Subcutaneous adipose tissue (tissue), 4 donors: ENCODE measurements around the gene TGM1. TPM values are rescaled to one million over a fixed set of nuclear protein-coding genes. Genes with fewer than 3 reads are reported as not detected.

Experiments
- total RNA-seq, 4 donors: library from RNA; depleted of rRNA; stranded (reverse); fragments of >200 nt; gene quantifications; one replicate each; pipeline ENCODE4 v1.1.0, GENCODE V29; 2016
- TF ChIP-seq, protein P1 (sequence below): fragments of 450-650 bp; IDR thresholded peaks from one replicate; pipeline ENCODE4 v1.5.1; 2016; ENCODE audit warnings: low read depth, mild to moderate bottlenecking, control low read depth, antibody characterized with exemption, moderate library complexity

Gene TGM1
- total RNA-seq, 4 donors from 2014 or later = 0.49 to 1.3 (median 0.85) TPM; not detected in 1

DNA sequence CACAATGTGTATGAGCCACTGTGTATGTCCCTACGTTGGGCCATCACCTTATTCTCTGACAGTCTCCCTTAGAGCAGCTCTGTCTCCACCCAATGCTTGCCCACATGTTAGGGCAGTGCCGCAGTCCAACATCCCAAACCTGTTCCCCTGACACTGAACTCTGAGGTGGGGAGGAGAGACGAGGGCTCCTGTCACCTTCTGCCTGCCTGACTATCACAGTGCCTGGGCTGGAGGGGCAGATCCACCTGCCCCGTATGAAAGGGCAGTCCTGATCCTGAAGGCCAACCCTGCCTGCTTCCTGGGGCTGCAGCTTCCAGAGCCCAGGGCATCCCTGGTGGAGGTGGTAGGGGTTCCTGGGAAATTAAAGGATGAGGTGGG lies 2.2 kb downstream of the TGM1 start:
- TF ChIP-seq, protein P1, sequence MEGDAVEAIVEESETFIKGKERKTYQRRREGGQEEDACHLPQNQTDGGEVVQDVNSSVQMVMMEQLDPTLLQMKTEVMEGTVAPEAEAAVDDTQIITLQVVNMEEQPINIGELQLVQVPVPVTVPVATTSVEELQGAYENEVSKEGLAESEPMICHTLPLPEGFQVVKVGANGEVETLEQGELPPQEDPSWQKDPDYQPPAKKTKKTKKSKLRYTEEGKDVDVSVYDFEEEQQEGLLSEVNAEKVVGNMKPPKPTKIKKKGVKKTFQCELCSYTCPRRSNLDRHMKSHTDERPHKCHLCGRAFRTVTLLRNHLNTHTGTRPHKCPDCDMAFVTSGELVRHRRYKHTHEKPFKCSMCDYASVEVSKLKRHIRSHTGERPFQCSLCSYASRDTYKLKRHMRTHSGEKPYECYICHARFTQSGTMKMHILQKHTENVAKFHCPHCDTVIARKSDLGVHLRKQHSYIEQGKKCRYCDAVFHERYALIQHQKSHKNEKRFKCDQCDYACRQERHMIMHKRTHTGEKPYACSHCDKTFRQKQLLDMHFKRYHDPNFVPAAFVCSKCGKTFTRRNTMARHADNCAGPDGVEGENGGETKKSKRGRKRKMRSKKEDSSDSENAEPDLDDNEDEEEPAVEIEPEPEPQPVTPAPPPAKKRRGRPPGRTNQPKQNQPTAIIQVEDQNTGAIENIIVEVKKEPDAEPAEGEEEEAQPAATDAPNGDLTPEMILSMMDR = no peak

DNA sequence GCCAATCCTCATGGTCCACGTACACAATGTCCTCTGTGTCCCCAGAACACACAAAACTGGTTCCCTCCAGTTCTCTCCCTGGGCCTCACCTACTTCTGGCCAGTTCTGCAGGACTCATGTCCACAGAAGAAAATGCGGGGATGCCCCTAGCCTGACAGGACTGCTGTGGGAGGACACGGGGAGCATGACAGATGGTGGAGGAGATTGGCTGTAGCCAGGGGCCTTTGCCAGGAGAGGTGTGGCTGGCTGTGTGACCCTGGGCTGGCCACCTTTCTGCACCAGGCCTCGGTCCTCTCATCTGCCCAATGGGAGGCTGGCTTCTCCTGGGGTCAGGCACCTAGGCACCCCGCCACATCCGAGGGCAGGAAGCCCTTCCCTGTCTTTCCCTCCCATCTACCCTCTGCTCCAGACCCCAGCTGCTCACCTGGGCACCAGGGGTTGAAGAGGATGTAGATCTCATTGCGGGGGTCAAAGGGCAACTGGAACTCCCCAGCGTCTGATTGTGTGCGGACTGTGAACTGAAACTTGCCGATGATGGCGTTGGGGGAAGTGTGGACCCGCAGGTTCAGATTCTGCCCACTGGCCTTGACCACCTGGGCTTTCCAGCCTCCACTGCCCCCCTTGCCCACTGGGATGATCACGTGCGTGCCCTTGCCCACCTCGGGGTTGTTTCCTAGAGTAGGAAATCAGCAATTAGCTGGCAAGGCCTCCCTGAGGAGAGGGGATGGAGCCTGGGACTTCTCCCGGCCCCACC lies 2.8 kb downstream of the TGM1 start:
- TF ChIP-seq, protein P1 = no peak

DNA sequence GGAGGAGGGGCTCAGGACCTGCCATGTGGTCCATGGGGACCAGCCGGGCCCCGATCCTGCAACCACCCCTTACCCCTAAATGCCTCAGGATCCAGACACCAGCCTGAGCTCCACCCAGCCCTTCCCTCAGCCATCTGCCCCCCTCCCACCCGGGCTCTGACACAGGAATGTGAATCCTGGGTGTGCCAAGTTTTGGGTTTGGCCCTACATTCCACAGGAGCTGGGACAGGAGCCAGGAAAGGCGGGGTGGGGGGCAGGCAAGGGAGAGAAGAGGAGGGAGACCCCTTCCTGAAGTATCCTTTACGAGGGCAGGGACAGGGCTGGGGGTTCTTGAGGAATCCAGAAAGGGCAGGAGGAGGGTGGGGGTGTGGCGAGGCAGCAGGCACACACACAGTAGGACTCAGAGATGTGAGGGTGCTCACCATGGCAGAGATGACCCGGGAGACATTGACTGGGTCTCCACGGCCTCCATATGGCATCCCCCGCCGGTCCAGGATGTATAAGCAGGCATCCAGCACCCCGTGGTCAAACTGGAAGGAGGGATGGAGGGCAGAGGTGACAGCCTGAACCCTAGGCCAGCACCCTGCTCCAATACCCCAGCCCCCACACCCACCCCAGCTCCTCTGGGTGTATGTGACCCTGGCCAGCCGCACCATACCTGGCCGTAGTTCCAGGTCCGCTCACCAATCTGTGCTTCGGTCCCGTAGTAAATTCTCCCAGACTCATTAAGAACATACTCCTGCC lies 3.5 kb downstream of the TGM1 start:
- TF ChIP-seq, protein P1 = no peak

DNA sequence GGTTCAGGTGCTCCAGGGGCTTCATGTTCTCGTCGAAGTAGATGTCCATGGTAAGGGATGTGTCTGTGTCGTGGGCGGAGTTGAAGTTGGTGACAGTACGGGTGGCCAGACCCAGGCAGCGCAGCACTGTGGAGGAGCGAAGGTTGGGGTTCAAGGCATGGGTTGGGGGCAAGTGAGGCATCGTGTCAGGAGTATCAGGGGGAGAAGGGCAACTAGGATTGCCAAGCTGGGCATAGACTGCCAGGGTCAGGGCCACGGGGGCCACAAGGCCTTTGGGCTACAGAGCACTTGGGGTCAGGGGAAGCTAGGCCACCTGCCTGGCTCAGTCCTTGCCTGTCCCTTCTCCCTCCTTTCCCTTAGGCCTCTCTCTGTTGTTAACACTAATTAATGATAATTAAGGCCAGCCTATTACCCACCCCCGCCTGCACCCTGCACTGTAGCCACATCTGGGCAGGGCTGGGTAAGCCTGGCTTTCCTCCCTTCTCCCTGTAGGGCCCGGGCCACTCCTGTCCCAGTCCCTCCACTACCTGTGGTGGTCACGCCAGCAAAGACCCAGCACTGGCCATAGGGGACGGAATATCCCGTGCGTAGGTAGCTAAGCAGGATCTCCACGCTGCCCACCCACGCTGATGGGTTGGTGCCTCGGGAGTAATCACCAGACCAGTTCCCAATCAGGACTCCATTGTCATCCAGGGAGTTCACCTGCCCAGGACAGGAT lies 4.3 kb downstream of the TGM1 start:
- TF ChIP-seq, protein P1 = no peak

DNA sequence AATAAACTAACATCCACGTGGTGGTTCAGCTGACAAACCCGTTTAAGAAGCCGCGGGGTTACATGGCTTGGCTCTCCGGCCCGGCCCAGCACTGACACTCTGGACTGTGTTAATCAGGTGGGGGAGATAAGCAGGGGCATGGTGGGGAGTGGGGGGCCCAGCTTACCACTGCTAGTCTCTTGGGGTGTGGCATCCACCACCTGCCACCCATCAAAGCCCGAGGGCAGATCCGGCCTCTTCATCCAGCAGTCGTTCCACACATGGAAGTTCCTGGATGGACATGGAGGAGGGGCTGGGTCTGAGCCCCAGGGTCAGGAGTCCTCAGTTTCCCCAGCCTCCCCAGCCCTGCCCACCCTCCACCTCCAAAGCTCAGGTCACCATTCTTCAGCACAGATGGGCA lies 4.9 kb downstream of the TGM1 start:
- TF ChIP-seq, protein P1 = no peak

DNA sequence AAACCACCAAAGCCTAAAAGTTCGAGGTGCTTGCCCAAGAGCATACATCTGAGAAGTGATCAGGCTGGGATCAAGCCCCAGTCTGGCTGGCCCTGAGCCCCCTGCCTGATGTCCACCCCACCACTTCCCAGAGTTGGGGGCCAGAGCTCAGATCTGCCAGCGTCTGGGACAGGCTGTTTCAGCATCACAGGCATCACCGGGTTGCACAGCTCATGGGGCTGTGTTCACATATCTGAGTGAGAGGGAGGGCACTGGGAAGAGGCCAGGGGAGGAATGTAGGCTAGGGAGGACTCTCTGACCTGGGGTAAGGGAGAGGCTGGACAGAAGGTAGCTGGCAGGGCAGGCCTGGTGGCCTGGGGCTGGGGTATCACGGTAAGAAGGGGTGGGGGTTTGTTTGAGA lies 6.0 kb downstream of the TGM1 start:
- TF ChIP-seq, protein P1 = no peak
